HK-2 (cell line): ENCODE measurements around the gene ITGB1.

Source experiments
- DNase-seq: peaks from one replicate; pipeline ENCODE4 v3.0.0-alpha.2; 2018; ENCODE audit not compliant: unreplicated experiment

Gene ITGB1

DNA sequence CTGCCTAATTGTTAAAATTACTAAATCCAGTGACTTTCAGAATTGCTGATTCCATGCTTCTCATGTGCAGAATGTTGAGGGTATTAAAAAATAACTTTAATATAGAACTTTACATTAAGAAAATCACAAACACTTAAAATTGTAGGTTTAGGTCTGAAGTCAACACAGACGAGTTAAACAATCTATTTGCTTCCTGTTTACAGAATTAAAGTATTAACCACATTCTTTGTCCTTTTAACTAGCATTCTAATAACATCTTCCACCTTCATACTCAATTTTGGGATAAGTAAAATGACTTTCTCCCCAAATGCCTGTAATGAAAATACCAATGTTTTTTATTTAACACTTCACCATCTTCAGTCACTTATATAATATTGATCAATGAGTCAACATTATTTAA, 2.2 kb downstream of the ITGB1 start:
- no peak for DNase-seq

- no peak for DNase-seq
Measured at GRCh38 chr10:32955299-32955772, 2.7 kb downstream of the ITGB1 start.

DNA sequence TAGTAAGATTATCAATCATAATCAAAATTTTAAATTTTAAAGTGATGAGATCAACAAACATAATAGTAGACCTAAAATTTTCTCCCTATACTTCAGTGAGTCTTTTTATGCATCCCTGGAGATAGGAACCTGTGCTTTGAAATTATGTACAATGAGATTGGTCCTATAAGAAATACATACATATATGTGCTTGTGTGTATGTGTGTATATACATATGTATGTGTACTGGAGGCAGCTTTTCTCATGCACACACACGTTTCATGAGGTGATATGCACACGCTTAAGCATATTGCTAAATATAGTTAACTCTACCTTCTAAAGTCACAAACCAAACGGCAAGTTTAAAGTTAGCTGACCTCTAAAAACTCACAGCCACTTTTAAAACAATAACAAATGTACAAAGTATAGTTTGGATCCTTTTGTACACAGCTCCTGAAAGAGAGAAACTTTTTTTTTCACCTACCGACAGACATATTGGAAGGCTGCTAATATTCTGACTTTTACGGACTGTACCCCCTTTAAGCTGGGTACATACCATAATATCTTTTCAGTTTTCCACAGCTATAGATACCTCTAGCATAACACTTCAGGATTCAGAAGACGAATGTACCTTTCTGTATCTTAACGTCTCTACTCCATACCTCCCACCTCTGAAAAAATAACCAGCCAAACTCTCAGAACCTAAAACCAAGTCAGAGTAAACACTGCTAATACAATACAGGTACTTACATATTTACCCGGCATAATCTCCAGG, 3.3 kb downstream of the ITGB1 start:
- DNase-seq = no peak

DNA sequence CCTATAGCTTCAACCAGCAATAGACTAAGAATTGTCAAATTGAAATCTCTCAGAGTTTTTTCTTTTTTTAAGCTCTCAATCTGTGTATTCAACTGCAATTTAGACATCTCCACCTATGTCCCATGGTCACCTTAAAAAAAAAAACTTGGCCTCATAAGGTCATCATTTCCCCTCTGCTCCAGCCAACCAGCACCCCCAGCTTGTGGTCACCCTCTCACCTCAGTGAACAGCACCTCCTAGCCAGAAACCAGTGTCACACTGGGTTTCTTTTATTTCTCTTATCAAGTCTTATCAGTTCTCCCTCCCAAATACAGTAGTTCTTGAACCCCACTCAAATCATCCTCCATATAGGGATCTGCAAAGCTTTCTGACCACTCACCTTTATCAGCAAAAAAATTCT, 4.0 kb downstream of the ITGB1 start:
- no peak for DNase-seq

- DNase-seq = no peak
Measured at GRCh38 chr10:32953277-32953927, 4.6 kb downstream of the ITGB1 start.

- DNase-seq = no peak
Measured at GRCh38 chr10:32952541-32953276, 5.3 kb downstream of the ITGB1 start.

GRCh38 chr10:32952094-32952493, 5.9 kb downstream of the ITGB1 start:
- DNase-seq = no peak

DNA sequence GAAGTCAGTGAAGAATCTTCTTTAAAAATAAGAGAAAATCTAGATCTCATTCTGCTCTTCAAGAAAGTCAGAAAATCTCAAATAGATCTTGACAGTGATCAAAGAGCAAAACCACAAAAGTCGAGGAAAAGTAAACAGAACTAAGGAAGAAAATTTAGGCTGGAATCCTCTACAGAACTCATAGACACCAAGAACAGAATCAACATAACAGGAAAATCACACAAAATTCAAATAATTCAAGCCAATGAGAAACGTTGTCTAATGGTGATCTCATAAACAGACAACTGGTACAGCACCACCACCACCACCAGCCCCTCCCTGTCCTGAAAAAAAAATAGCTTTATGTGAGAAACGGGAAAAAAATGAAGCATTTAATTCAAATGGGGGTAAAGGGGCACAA, 6.9 kb downstream of the ITGB1 start:
- no peak for DNase-seq

DNA sequence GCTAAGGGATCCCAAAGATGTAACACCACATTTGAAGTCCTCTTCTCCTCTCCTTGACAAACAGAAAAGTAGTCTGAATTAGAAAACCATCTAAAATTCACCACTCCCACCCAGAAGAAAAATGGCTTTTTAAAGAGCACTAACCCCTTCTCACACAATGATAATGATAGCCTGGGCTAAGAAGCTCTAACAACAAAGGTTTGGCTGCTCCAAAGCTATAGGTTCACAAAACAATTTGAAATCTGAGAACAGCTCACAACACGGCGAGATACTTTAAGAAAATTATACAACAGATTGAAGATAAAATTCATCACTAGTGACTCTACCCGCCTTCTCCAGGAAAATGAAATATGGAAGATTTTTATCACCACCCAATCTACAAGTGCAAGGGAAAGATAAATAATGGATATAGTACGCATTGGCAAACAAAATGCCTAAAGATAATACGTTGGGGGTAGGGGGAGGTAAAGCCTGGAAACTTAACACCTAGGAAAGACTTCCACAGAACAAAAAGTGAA, 7.4 kb downstream of the ITGB1 start:
- no peak for DNase-seq

- DNase-seq = no peak
Measured at GRCh38 chr10:32949221-32949678, 8.8 kb downstream of the ITGB1 start.

- DNase-seq = no peak
Measured at GRCh38 chr10:32948451-32948850, 9.6 kb downstream of the ITGB1 start.

DNA sequence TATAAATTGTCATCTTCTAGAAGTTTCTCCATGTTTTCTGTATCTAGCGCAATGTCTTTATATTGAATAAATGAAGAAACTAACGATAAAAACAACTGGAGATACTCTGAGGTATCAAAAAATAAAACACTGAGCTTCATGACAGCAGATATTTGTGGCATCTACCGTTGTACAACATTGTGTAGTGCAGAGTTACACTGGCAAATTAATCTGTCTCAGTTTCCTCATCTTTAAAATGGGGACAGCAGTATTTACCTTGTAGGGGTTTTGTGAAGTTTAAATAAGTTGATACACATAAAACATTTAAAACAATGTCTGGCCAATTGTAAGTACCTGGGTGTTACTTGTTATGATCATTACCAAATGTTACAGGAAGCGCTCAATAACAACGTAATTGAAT, 10.4 kb downstream of the ITGB1 start:
- no peak for DNase-seq

GRCh38 chr10:32946108-32946507, 11.9 kb downstream of the ITGB1 start:
- DNase-seq = no peak

DNA sequence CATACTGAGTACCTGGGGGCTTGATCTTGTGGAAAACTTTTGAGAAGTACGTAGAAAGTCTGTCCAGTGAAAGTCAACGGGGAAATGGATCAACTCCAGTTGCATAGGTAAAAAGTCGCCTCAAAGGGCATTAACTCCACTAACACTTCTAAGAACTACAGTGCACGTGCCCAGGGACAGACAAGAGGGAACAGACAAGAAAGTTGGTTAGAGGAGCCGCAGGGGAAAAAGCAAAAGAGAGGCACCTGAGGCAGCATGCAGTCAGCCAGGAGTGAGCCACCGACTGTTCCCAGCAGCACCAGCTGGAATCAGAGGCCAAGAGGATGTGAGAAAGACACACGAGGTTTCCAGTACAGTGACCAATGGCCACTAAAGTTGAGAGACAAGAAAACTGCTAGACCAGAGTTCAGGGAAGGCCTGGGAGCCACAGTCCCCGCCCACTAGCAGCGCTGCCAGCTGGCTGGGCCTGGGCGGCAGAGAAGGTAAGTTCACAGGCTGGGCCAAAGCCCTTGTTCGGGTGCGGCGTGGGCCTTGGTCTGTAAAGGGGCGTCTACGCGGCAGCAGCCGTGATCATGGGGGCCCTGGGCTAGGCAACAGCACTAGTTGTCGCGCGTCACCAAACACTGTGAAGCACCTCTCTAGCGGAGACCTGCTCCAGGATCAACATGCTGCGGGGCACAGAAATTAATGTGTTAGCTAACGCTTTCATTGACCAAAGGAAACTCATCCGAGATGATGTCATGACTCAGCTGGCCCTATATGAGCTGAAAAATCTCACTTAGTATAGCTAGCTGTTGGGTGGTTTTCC, 14.0 kb downstream of the ITGB1 start:
- DNase-seq = peak; percentile 67

DNA sequence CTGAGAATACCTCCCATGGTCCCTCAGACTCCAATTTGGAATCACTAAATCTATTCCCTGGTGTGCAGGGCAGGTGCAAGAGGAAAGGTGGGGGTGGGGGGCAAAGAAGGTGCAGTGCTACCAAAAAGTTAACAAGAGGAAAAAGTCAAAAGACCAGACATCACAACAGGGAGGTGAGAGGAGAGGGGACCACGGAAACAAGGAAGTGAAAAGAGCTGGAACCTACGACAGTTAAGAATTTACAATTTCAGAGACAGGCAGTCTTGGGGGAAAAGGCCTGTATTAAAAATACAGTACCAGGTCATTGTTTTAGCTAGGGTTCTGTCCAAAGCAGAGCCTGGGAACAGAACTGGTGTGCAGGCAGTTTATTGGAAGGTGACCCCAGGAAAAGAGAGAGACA, 14.6 kb downstream of the ITGB1 start:
- no peak for DNase-seq

GRCh38 chr10:32942081-32942480, 15.9 kb downstream of the ITGB1 start:
- DNase-seq = no peak

GRCh38 chr10:32941357-32941756, 16.7 kb downstream of the ITGB1 start:
- DNase-seq = no peak

DNA sequence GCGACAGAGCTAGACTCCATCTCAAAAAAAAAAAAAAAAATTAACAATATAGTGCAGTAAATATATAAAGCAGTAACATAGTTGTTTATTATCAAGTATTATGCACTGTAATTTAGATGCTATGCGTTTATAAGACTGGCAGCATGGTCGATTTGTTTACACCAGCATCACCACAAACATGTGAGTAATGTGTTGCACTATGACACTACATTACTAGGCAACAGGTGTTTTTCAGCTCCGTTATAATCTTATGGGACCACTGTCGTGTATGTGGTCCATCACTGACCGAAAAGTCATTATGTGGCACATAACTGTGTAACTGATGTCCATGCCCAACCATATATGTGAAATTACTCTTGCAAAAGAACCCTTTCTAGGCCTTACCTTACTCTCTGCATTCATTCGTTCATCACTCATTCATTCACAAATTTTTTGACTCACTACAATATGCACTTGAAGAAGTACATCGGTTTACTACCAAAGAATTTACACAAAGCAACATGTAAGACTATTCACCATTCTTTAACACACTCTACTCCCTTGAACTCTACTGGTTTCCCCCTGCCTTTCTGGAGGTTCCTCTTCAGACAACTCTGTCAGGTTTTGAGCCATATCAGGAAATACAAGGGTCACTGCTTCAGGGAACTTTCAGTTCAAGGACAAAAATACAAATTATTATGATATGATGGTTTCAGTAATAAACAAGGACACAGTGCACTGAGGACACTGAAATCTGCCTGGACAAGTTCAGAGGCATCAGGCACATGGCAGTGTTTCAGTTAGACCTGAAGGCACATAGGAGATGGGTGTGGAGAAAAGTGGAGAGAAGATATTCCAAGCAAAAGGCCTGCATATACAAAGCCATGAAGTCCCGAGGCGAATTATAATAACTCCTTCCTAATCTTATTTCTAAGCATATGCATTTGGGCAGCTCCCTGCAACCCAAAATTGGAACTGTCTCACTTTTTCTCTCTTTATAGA, 17.4 kb downstream of the ITGB1 start:
- no peak for DNase-seq

DNA sequence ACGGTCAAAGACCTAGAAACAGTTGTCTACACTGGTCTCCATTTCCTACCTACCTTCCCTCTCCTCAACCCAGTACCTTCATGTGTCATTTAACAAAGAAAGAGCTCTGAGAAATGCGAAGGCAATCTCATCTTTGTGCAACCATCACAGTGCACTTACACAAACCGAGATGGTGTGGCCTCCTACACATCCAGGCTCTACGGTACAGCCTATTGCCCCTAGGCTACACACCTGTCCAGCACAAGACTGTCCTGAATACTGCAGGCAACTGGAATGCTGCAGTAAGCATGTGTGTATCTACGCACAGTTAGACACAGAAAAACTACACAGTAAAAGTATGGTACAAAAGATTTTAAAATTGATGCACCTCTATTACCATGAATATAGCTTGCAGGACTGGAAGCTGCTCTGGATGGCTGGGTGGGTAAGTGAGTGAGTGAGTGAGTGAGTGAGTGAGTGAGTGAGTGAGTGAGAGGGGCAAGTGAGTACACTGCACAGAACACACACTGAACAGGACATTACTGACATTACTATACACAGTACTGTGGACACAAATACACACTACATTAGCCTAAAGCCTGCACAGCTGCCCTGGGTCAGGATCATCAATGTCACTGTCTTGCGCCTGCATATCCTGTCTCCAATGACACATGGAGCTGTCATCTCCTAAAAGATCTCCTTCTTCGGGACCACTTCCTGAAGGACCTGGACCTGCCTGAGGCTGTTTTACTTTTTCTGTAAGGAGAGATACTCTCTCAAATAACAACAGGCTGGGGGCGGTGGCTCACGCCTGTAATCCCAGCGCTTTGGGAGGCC, 18.5 kb downstream of the ITGB1 start:
- DNase-seq = no peak
